HG03025 (cell line): ENCODE measurements around the gene SKOR1.

Source experiments
- ATAC-seq: cut with Tn5 transposase; IDR thresholded peaks from one replicate; pipeline ENCODE4 v1.9.1; 2021; ENCODE audit warnings: mild to moderate bottlenecking, moderate library complexity; ENCODE audit not compliant: unreplicated experiment, low FRiP score

Gene SKOR1

DNA sequence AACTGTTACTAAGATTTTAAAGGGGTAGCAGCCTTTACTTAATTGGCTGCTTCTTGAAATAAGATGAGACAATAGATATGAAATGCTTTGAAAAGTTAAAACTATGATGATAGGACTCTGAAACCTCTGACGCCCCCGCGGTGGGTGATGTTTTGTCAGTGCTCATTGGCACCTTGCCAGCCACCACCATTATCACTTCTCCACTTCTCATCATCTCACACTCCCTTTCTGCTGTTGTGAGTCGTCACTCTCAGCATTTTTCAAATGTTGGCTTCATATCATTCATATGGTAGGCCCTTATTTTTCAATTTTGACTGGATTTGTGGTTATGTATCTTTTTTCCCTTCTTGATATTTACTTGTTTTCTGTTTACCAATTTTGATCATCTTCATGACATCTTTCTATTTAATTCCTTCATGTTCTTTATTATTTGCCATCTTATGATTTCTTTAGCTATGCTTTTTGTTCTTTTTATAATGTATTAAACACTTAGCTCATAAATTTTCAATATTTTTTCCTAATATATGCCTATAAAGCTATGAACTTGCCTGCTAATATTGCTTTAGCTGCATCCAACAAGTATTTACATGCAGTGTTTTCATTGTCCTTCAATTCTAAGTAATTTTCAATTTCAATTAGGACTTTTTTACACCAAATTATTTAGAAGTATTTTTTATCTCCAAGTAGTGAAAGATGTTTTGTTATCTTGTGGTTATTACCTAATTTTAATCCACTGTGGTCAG lies 30.3 kb upstream of the SKOR1 start:
- ATAC-seq = no peak

- ATAC-seq = no peak
Observed at GRCh38 chr15:67796196-67797127, 28.8 kb upstream of the SKOR1 start.

- no peak for ATAC-seq
Observed at GRCh38 chr15:67799801-67800205, 25.5 kb upstream of the SKOR1 start.

- ATAC-seq = no peak
Observed at GRCh38 chr15:67801142-67801541, 24.2 kb upstream of the SKOR1 start.

- no peak for ATAC-seq
Observed at GRCh38 chr15:67801926-67802914, 23.1 kb upstream of the SKOR1 start.

- ATAC-seq = no peak
Observed at GRCh38 chr15:67803299-67803698, 22.0 kb upstream of the SKOR1 start.

DNA sequence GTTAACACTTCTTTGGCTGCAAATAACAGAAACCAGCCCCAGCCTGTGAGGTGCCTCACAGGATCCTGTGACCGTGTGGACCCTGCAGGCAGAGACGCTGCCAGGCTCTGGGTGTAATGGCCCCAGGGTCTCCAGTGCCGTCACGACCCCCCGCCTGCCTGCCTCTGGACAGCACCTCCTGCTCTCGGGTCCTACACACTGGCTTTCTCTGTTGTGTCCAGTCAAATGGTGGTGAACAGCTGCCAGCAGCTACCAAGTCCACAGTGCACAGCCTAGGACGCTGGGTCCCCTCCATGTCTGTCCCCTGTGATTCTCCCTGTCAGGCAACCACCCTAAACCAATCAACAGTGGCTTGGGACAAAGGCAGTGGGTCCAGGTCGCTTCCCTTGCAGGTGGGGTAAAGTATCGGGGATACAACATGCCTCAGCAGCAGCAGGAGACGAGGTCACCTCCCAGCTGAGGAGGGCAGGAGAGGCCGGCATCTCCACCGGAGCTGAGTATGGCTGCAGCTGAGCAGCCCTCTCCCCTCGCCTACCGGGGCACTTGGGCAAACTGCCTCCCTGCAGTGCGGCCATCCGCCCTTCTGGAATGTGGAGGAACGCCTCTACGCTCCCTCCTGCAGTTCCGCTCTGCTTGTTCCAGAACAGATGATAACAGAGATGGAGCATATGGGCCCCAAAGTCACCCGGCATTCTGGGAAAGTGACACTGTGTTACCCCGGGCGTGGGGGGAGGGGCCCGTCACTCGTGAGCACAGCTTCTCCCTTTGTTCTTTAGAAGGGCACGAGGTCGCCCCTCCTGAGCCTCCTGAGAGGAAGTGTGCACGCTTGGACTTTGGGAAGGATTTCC lies 21.1 kb upstream of the SKOR1 start:
- no peak for ATAC-seq

DNA sequence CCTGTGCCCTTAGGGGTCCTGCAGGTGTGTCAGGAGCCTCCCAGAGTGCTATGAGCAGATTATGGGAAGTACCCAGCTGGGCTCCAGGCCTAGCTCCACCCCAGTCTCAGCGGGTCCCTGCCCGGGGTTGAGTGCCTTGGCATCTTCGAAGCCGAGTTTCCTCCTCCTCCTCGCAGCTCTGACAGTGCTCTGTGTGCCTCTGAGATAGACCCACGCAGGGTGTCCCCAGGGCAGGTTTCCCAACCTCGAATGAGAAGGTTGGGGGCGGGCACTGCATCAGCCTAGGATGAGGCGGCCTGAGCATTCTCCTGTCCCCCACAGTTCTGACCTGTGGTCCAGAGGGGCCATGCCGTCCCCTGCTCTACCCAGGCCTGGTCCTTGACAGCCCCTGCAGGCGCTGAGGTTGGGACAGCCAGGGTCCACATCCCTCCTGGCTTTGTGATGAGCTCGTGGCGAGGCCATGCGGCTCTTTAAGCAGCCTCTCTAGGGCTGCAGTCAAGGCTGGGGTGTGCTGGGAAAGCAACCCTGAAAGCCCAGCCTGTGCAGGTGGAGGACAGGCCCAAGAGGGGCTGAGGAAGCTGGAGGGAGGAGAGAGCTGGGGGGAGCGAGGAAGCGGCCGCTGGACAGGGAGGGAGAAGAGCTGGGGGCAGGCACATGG lies 20.2 kb upstream of the SKOR1 start:
- no peak for ATAC-seq

DNA sequence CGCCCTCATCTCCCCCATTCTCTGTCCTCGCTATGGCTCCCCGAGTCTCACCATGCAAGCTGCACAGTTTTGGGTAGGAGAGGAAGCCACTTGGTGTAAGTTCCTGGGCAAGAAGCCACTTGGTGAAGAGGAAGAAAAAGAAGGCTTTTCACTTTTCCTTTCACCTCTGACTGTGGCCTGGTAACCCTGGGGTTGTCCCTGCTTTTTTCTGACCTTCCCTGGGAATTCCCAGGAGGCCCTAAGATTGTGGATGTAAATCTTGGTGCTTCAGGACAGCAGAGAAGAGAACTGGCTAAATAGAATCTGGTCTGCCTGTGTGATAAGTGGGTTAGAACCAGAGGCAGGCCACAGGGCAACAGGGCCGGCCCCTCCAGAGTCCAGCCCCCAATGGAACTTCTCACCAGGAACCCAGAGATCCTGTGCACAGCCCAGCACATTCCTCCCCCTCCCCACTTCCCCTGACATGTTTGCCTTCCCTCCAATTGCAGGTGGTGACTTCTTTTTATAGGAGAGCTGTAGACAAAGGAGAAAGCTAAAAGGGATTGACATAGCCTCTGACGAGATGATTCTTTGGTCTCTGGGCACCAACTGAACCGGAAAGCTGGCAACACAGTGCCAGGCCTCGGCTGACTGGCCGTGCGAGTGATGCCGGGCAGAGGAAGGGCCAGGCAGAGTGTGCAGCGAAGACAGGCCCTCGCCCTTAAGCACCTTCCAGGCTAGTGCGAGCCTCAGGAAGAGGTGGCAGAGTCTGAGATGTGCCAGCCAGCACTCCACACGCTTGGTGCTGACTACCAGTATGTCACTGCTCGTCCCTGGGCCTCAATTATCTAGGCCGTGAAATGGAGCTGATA lies 19.4 kb upstream of the SKOR1 start:
- ATAC-seq = no peak

- ATAC-seq = no peak
Observed at GRCh38 chr15:67806536-67806935, 18.8 kb upstream of the SKOR1 start.

DNA sequence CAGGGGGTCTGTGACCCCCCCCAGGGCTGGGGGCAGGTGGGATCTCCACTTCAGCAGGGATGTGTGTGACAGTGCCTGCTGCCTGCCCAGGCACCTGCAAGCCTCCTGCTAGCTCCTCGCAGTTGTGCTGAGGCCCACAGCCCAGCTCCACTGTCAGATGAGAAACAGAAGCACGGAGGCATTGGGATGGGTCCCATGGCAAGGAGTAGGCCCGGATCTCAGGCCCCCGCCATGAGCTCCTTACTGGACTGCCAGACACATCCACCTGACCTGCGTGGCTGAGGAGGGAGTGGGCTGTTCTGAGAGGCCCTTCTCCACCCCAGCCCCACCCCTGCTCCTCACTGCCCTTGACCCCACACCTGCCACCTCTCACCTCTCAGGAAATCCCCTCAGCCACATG lies 18.2 kb upstream of the SKOR1 start:
- no peak for ATAC-seq

GRCh38 chr15:67807836-67808235 lies 17.5 kb upstream of the SKOR1 start:
- ATAC-seq = no peak

DNA sequence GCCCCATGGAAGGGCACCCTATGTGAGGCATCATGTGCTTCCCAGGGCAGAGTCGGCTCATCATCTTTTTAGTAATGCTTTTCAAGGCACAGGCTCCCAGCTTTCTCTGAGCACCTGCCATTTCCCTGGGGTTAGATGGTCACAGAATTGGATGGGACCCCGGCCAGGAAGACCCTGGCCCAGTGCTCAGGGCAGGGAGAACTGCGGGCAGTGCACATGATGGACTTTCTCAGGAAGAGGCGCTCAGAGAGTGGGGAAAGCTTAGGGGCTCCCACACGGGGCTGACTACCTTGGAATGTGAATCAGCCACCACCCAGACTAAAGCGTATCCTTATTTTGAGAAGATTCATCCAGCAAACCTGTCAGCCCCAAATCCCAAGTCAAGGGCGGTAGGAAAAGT lies 16.5 kb upstream of the SKOR1 start:
- no peak for ATAC-seq

GRCh38 chr15:67809441-67809840 lies 15.9 kb upstream of the SKOR1 start:
- ATAC-seq = no peak

DNA sequence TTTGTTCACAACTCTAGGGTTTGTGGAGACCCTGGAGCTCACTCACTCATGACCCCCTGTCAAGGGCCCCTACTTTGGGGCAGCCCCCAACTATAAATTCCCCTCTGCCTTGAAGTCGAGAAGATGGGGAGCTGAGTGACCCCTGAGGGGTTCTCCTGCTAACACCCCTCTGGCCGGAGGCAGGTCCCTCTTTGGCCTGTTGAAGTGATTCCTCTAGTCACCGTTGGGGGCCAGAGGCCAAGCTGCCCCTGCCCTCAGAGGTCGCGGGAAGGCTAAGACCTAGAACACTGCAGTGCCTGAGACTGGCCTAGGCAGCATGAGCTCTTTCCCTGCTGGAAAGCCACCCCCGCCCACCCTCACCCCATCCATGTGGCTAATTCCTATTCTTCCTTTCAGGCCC lies 15.4 kb upstream of the SKOR1 start:
- no peak for ATAC-seq

- ATAC-seq = no peak
Observed at GRCh38 chr15:67812241-67812644, 13.1 kb upstream of the SKOR1 start.

- ATAC-seq = no peak
Observed at GRCh38 chr15:67813104-67813634, 12.1 kb upstream of the SKOR1 start.

- ATAC-seq = no peak
Observed at GRCh38 chr15:67815036-67815592, 10.2 kb upstream of the SKOR1 start.
